ENCODE data around the gene NFKBIL1. TPM values are rescaled to one million over a fixed set of nuclear protein-coding genes. Genes with fewer than 3 reads are reported as not detected.

The NFKBIL1 gene
- total RNA-seq, 1 experiment from 2014 or later = 19.5 TPM

DNA sequence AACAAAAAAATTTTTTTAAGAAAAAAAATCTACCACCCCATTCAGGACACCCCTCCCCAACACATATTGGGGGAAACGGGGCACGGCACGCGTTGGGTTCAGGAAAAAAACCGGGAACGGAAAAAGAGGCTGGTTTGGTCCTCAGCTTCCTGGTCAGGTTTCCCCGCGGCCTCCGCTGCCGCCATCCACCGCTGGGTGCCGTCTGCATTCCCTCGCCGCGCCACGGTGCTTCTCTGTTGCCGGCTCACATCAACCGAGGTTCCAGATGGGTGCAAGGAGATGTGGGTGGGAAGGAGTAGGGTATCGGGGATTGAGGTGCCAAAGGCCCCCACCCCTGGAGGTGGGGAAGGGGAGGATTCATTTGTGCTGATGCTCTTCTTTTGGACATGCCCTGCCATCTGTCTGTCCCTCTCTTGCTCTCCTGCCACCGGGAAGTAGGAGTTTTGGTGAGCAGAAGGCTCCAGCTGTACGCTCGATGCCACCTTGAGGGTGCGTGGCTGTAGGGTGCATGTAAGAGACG is 12.8 kb upstream of the NFKBIL1 start:
- H3K9me3 Mint-ChIP-seq = no peaks in the 10 kb centered on the region
- CTCF ChIA-PET = no interaction called here
- no peak for ATAC-seq

DNA sequence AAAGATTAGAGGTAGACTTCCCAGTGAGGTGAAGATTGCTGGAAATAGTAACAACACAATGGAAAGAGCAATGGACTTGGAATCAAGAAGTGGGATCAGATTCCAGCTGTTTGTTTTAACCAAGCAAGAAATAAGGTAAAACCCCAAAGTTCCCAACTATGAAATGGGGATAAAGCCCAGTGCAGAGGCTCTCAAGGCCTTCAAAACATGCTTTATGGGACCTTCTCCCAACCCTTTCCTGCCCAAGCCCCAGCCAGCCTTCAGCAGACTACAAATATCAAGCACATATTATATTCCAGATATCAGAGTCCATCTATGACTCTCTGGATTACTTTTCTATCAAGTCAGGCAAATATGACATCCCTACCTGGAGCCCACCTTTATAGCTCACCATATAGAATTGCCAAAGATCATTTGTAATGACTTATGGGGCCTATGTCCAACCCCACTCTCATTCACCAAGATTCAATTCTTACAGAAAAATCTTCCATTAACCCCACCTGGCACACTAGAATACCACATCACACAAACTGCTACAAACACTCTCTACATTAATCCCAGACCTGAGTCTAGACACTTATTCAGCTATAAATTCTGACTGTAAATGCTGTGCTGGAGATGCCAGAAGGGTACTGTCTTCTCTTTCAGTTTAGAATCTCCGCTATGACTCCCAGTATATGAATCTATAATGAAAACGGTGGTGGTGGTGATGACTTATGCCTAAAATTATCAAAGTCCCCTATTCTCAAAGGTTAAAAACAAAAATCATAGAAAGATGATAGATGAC is 11.7 kb upstream of the NFKBIL1 start:
- H3K4me3 Mint-ChIP-seq = no peak overlapping the region
- POLR2A ChIA-PET = interaction anchor here (0.6 kb wide), 2 partner anchors 136 to 263 kb away, joined by 4 to 6 read pairs; no protein-coding TSS in a partner anchor

More for the DNA sequence above, 12.8 kb upstream of the NFKBIL1 start:
- peaks cover 93% of the 10 kb centered on the region for H3K36me3 Mint-ChIP-seq
- H3K27ac Mint-ChIP-seq = peak overlapping the region; percentile 68
- peaks cover 51% of the 10 kb centered on the region for H3K4me1 Mint-ChIP-seq
- POLR2A ChIA-PET = no interaction called here
- H3K4me3 Mint-ChIP-seq = no peak overlapping the region
- no peaks in the 10 kb centered on the region for H3K27me3 Mint-ChIP-seq (ENCODE audit: low read depth)
- DNase-seq (ENCODE audit: low spot score) = no peak
- TF ChIP-seq ZNF671 (CRISPR knock-in tag; IDR thresholded peaks at IDR 0.05) (no peak), FOXJ3 (CRISPR knock-in tag; IDR thresholded peaks at IDR 0.05; ENCODE audit: borderline replicate concordance) (no peak), NFYB (CRISPR knock-in tag; conservative IDR thresholded peaks at IDR 0.05; ENCODE audit: low read depth) (no peak), ETV6 (CRISPR knock-in tag; IDR thresholded peaks at IDR 0.05) (no peak)
- TF ChIP-seq, protein P1, sequence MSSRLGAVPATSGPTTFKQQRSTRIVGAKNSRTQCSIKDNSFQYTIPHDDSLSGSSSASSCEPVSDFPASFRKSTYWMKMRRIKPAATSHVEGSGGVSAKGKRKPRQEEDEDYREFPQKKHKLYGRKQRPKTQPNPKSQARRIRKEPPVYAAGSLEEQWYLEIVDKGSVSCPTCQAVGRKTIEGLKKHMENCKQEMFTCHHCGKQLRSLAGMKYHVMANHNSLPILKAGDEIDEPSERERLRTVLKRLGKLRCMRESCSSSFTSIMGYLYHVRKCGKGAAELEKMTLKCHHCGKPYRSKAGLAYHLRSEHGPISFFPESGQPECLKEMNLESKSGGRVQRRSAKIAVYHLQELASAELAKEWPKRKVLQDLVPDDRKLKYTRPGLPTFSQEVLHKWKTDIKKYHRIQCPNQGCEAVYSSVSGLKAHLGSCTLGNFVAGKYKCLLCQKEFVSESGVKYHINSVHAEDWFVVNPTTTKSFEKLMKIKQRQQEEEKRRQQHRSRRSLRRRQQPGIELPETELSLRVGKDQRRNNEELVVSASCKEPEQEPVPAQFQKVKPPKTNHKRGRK (CRISPR knock-in tag; IDR thresholded peaks at IDR 0.05; ENCODE audit: borderline replicate concordance) = no peak
- TF ChIP-seq, protein P2, sequence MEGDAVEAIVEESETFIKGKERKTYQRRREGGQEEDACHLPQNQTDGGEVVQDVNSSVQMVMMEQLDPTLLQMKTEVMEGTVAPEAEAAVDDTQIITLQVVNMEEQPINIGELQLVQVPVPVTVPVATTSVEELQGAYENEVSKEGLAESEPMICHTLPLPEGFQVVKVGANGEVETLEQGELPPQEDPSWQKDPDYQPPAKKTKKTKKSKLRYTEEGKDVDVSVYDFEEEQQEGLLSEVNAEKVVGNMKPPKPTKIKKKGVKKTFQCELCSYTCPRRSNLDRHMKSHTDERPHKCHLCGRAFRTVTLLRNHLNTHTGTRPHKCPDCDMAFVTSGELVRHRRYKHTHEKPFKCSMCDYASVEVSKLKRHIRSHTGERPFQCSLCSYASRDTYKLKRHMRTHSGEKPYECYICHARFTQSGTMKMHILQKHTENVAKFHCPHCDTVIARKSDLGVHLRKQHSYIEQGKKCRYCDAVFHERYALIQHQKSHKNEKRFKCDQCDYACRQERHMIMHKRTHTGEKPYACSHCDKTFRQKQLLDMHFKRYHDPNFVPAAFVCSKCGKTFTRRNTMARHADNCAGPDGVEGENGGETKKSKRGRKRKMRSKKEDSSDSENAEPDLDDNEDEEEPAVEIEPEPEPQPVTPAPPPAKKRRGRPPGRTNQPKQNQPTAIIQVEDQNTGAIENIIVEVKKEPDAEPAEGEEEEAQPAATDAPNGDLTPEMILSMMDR (IDR thresholded peaks at IDR 0.05) = no peak

More for the DNA sequence above, 11.7 kb upstream of the NFKBIL1 start:
- no peaks in the 10 kb centered on the region for H3K27me3 Mint-ChIP-seq (ENCODE audit: low read depth)
- peaks cover 93% of the 10 kb centered on the region for H3K36me3 Mint-ChIP-seq
- peaks cover 50% of the 10 kb centered on the region for H3K4me1 Mint-ChIP-seq
- peak overlapping the region; percentile 68 for H3K27ac Mint-ChIP-seq
- TF ChIP-seq IRF2 (CRISPR knock-in tag; IDR thresholded peaks at IDR 0.05; ENCODE audit: borderline replicate concordance, low read depth) (no peak), ZBTB43 (CRISPR knock-in tag; IDR thresholded peaks at IDR 0.05) (no peak), HMGA2 (CRISPR knock-in tag; IDR thresholded peaks at IDR 0.05) (no peak), GABPB1 (CRISPR knock-in tag; IDR thresholded peaks at IDR 0.05) (no peak), ELF4 (CRISPR knock-in tag; IDR thresholded peaks at IDR 0.05; ENCODE audit: low read depth) (no peak), ZNF425 (CRISPR knock-in tag; conservative IDR thresholded peaks at IDR 0.05) (no peak), NFATC4 (CRISPR knock-in tag; IDR thresholded peaks at IDR 0.05) (no peak), TEAD1 (CRISPR knock-in tag; IDR thresholded peaks at IDR 0.05) (no peak), JAZF1 (CRISPR knock-in tag; IDR thresholded peaks at IDR 0.05) (no peak), ZNF416 (CRISPR knock-in tag; IDR thresholded peaks at IDR 0.05) (no peak), NR1H2 (CRISPR knock-in tag; IDR thresholded peaks at IDR 0.05) (no peak), NFYB (CRISPR knock-in tag; conservative IDR thresholded peaks at IDR 0.05; ENCODE audit: low read depth) (no peak), ZNF281 (CRISPR knock-in tag; IDR thresholded peaks at IDR 0.05) (no peak), ZBTB21 (CRISPR knock-in tag; IDR thresholded peaks at IDR 0.05; ENCODE audit: borderline replicate concordance) (no peak), GTF2I (CRISPR knock-in tag; conservative IDR thresholded peaks at IDR 0.05) (no peak), SMAD3 (CRISPR knock-in tag; IDR thresholded peaks at IDR 0.05; ENCODE audit: borderline replicate concordance) (no peak), ZNF121 (CRISPR knock-in tag; IDR thresholded peaks at IDR 0.05) (no peak), NR3C1 (CRISPR knock-in tag; conservative IDR thresholded peaks at IDR 0.05; ENCODE audit: low read depth) (no peak), ATF3 (CRISPR knock-in tag; conservative IDR thresholded peaks at IDR 0.05) (no peak), TP53 (CRISPR knock-in tag; IDR thresholded peaks at IDR 0.05) (no peak)
- DNase-seq (ENCODE audit: low spot score) (no peak), ATAC-seq (no peak)
- H3K9me3 Mint-ChIP-seq = no peaks in the 10 kb centered on the region
- CTCF ChIA-PET = interaction anchor here (1.0 kb wide), 1 partner anchor 11 kb away, joined by 3 read pairs; the partner anchor contains the start of gene ATP6V1G2
